ENCODE measurements around the gene TBL2. TPM values are rescaled to one million over a fixed set of nuclear protein-coding genes. Genes with fewer than 3 reads are reported as not detected.

Gene TBL2
- total and polyA plus RNA-seq, 2 experiments from 2014 or later = 6.9 to 27.8 TPM

DNA sequence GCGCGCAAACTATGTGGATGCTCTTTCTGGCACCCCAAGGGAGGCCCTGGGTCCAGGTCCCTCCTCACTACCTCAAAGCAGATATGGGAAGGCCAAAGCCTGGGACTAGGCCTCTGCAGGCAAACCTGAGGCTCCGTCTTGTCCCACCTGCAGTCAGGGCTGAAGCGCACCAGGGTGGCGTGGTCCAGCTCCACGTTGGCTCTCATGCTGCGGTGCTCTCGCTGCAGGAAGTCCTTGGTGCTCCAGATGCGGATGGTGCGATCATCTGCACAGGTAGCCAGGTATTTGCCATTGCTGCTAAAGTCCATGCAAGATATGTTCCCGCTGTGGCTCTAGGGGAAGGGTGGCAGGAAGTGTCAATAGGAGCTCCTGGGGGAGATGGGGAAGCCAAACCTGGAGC, 4.6 kb downstream of the TBL2 start (continued):
- TF ChIP-seq, protein P1, sequence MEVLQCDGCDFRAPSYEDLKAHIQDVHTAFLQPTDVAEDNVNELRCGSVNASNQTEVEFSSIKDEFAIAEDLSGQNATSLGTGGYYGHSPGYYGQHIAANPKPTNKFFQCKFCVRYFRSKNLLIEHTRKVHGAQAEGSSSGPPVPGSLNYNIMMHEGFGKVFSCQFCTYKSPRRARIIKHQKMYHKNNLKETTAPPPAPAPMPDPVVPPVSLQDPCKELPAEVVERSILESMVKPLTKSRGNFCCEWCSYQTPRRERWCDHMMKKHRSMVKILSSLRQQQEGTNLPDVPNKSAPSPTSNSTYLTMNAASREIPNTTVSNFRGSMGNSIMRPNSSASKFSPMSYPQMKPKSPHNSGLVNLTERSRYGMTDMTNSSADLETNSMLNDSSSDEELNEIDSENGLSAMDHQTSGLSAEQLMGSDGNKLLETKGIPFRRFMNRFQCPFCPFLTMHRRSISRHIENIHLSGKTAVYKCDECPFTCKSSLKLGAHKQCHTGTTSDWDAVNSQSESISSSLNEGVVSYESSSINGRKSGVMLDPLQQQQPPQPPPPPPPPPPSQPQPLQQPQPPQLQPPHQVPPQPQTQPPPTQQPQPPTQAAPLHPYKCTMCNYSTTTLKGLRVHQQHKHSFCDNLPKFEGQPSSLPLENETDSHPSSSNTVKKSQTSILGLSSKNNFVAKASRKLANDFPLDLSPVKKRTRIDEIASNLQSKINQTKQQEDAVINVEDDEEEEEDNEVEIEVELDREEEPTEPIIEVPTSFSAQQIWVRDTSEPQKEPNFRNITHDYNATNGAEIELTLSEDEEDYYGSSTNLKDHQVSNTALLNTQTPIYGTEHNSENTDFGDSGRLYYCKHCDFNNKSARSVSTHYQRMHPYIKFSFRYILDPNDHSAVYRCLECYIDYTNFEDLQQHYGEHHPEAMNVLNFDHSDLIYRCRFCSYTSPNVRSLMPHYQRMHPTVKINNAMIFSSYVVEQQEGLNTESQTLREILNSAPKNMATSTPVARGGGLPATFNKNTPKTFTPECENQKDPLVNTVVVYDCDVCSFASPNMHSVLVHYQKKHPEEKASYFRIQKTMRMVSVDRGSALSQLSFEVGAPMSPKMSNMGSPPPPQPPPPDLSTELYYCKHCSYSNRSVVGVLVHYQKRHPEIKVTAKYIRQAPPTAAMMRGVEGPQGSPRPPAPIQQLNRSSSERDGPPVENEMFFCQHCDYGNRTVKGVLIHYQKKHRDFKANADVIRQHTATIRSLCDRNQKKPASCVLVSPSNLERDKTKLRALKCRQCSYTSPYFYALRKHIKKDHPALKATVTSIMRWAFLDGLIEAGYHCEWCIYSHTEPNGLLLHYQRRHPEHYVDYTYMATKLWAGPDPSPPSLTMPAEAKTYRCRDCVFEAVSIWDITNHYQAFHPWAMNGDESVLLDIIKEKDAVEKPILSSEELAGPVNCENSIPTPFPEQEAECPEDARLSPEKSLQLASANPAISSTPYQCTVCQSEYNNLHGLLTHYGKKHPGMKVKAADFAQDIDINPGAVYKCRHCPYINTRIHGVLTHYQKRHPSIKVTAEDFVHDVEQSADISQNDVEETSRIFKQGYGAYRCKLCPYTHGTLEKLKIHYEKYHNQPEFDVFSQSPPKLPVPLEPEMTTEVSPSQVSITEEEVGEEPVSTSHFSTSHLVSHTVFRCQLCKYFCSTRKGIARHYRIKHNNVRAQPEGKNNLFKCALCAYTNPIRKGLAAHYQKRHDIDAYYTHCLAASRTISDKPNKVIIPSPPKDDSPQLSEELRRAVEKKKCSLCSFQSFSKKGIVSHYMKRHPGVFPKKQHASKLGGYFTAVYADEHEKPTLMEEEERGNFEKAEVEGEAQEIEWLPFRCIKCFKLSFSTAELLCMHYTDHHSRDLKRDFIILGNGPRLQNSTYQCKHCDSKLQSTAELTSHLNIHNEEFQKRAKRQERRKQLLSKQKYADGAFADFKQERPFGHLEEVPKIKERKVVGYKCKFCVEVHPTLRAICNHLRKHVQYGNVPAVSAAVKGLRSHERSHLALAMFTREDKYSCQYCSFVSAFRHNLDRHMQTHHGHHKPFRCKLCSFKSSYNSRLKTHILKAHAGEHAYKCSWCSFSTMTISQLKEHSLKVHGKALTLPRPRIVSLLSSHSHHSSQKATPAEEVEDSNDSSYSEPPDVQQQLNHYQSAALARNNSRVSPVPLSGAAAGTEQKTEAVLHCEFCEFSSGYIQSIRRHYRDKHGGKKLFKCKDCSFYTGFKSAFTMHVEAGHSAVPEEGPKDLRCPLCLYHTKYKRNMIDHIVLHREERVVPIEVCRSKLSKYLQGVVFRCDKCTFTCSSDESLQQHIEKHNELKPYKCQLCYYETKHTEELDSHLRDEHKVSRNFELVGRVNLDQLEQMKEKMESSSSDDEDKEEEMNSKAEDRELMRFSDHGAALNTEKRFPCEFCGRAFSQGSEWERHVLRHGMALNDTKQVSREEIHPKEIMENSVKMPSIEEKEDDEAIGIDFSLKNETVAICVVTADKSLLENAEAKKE (CRISPR knock-in tag; IDR thresholded peaks at IDR 0.05) = no peak
- TF ChIP-seq STAT1 (IDR thresholded peaks at IDR 0.05; ENCODE audit: unreplicated experiment) = no peak
- TF ChIP-seq EZH2 (IDR thresholded peaks at IDR 0.05; ENCODE audit: low read depth, unreplicated experiment) = no peak
- TF ChIP-seq, protein P2, sequence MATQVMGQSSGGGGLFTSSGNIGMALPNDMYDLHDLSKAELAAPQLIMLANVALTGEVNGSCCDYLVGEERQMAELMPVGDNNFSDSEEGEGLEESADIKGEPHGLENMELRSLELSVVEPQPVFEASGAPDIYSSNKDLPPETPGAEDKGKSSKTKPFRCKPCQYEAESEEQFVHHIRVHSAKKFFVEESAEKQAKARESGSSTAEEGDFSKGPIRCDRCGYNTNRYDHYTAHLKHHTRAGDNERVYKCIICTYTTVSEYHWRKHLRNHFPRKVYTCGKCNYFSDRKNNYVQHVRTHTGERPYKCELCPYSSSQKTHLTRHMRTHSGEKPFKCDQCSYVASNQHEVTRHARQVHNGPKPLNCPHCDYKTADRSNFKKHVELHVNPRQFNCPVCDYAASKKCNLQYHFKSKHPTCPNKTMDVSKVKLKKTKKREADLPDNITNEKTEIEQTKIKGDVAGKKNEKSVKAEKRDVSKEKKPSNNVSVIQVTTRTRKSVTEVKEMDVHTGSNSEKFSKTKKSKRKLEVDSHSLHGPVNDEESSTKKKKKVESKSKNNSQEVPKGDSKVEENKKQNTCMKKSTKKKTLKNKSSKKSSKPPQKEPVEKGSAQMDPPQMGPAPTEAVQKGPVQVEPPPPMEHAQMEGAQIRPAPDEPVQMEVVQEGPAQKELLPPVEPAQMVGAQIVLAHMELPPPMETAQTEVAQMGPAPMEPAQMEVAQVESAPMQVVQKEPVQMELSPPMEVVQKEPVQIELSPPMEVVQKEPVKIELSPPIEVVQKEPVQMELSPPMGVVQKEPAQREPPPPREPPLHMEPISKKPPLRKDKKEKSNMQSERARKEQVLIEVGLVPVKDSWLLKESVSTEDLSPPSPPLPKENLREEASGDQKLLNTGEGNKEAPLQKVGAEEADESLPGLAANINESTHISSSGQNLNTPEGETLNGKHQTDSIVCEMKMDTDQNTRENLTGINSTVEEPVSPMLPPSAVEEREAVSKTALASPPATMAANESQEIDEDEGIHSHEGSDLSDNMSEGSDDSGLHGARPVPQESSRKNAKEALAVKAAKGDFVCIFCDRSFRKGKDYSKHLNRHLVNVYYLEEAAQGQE (IDR thresholded peaks at IDR 0.05; ENCODE audit: unreplicated experiment) = no peak
- no peak for TF ChIP-seq POLR2AphosphoS5 (IDR thresholded peaks at IDR 0.05; ENCODE audit: low read depth)

DNA sequence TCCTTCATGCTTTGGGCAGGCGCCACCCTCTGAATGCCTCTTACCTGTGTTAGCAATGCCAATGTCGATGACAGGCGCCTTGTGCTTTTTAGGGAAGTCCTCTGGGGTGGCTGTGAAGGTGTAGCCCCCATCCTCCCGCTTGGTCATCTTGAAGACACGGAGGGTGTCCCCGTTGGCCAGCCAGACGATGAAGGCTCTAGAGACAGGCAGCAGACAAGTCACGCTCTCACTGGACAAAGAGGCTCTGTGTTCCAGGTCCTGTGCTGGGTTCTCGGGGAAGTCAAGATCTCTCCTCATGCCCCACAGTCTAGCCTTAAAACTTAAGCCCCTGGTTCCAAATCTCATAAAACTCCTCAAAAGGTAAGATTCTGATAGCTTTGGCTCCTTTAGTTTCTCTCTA, 5.1 kb downstream of the TBL2 start:
- Histone ChIP-seq H3K36me3 (ENCODE audit: insufficient read depth) (no peaks in the 10 kb centered on the region; the same call in 1 of the 2 replicates), H3K4me1 (ENCODE audit: insufficient read depth) (no peaks in the 10 kb centered on the region), H3K27ac (ENCODE audit: low read depth) (no peak overlapping the region), H4K20me1 (replicated peaks; ENCODE audit: insufficient read depth) (peaks cover 16% of the 10 kb centered on the region), H3K9me2 (ENCODE audit: insufficient read depth) (no peaks in the 10 kb centered on the region), H3K4me2 (no peak overlapping the region), H3K79me2 (replicated peaks; ENCODE audit: insufficient read depth) (peaks cover 9% of the 10 kb centered on the region), H3K4me3 (no peak overlapping the region), H3F3A (replicated peaks; ENCODE audit: low read depth) (no peaks in the 10 kb centered on the region), H2AFZ (no peak overlapping the region), H3K27me3 (ENCODE audit: insufficient read depth) (peaks cover 10% of the 10 kb centered on the region)
- DNase-seq (ENCODE audit: low spot score) = no peak
- H3K27ac Mint-ChIP-seq = no peak overlapping the region
- no peak for TF ChIP-seq ZNF331 (CRISPR knock-in tag; IDR thresholded peaks at IDR 0.05; ENCODE audit: low read depth)
- TF ChIP-seq EZH2 (IDR thresholded peaks at IDR 0.05; ENCODE audit: low read depth, unreplicated experiment) = no peak
- no peak overlapping the region for H3K4me3 Mint-ChIP-seq
- peaks cover 9% of the 10 kb centered on the region for H3K27me3 Mint-ChIP-seq (ENCODE audit: insufficient read depth, low read depth, poor library complexity)
- H3K9me3 Mint-ChIP-seq = no peaks in the 10 kb centered on the region
- peaks cover 53% of the 10 kb centered on the region for H3K36me3 Mint-ChIP-seq (ENCODE audit: low read depth)
- H3K4me1 Mint-ChIP-seq = peaks cover 3% of the 10 kb centered on the region; the same call in 1 of the 3 replicates
- ATAC-seq = no peak
